GM12891 (cell line): ENCODE measurements around the gene TMCO1.

Source experiments
- PAX5 ChIP-seq: IDR thresholded peaks from 2 replicates; pipeline ENCODE4 v1.6.1; 2011; ENCODE audit warnings: low read length, moderate library complexity, mild to moderate bottlenecking; ENCODE audit not compliant: insufficient read depth, severe bottlenecking
- POLR2A ChIP-seq: IDR thresholded peaks from 2 replicates; pipeline ENCODE4 v1.6.1; 2011; ENCODE audit warnings: low read depth, low read length, control low read depth
- POLR2AphosphoS5 ChIP-seq: IDR thresholded peaks from 2 replicates; pipeline ENCODE4 v1.6.1; 2011; ENCODE audit warnings: low read depth, low read length, control low read depth
- POU2F2 ChIP-seq: IDR thresholded peaks from 2 replicates; pipeline ENCODE4 v1.6.1; 2011; ENCODE audit warnings: low read depth, mild to moderate bottlenecking, control low read depth, low read length, moderate library complexity
- SPI1 ChIP-seq: IDR thresholded peaks from 2 replicates; pipeline ENCODE4 v1.6.1; 2011; ENCODE audit warnings: low read depth, low read length, control low read depth
- TAF1 ChIP-seq: IDR thresholded peaks from 2 replicates; pipeline ENCODE4 v1.6.1; 2011; ENCODE audit warnings: low read depth, low read length, control low read depth

- TF ChIP-seq POLR2A (no peak), POLR2AphosphoS5 (no peak), TAF1 (no peak), POU2F2 (no peak), SPI1 (no peak), PAX5 (no peak)
Observed at GRCh38 chr1:165707984-165708706, 60.5 kb downstream of the TMCO1 start.
